ENCODE measurements around the gene ANKS3.
A peak's percentile ranks its signal among the peaks of the same experiment; 100 is the strongest.

Gene ANKS3

DNA sequence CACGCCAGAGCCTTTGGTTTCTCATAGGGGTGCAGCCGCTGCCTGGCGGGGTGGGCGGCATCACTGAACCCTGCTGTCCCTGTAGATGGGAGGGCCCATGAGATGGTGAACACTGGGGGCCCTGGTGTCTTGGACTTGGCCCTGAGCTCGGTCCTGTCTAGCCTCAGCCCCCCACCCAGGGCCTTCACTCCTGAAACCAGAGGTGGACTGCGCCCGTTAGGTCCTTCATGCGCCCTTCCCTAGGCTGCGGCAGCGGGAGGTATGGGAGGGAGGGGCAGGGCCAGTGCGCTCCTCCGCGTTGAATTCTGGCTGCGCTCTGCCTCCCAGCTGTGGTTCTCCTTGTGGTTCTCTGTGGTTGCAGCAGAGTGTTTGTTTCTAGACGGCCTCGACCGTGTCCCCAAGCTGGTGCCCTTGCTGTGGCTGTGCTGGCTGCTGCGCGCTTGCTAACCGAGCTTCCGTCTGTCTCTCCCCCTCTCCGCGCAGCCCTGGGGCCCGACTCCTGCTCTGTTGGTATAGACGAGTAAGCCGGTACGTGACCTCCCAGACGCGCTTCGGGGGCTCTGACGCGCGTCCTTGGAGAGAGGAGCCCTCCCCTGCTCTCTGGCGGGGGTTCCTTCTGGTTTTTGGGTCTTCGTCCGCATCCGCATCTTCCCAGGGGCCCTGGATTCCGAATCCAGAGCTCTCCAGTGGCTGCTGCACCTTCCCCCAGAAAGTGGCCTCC lies 48.1 kb downstream of the ANKS3 start:
- DNase-seq (ENCODE audit: low read depth in 2 of 2) = no peak

GRCh38 chr16:4685292-4685691 lies 48.8 kb downstream of the ANKS3 start:
- no peak for DNase-seq (ENCODE audit: low read depth in 2 of 2)

DNA sequence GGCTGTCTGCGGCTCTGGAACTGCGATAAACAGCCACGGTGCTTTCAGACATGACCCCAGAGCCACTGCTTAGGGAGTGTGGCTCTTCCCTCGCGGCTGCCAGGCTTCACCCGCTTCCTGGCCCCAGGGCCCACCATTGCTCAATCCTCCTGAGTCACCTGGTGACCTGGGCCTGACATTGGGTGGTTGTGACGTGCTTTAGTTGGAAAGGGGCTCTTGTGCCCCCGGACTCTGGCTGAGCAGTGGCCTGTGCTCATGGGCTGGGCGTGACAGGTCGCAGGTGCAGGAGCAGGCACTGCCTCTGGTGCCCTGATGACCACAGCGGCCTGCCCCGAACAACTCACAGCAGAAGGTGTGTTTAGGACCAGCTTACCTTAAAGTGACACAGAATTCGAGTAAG lies 49.3 kb downstream of the ANKS3 start:
- no peak for DNase-seq (ENCODE audit: low read depth in 2 of 2)

GRCh38 chr16:4684058-4684715 lies 49.9 kb downstream of the ANKS3 start:
- no peak for DNase-seq (ENCODE audit: low read depth in 2 of 2)

GRCh38 chr16:4683255-4684057 lies 50.6 kb downstream of the ANKS3 start:
- DNase-seq (ENCODE audit: low read depth in 2 of 2) = no peak

DNA sequence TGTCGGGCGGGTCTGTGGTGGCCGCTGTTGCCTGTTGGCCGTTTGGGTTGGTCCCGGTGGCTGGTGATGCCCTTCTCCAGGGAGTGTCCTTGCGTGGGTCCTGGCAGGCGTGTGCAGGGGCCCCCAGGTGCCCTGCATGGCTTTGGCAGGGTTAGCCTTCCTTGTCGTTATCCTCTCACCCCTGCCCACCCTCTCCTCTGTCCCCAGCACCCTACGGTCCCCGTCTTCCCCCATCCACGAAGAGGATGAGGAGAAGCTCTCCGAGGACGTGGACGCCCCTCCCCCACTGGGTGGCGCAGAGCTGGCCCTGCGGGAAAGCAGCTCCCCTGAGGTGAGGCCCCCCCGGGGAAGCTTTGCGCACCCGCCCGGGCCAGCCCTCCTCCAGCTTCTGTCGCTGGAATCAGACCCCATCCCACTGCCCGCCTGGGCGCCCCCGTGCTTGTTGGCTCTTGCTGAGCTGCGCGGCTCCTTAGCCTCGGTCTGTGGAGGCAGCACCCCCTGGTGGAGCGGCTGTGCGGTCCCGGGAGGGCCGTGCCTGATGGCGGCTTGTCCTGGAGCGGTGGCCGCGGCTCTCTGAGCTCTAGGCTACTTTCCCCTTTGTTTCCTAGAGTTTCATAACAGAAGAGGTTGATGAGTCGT lies 51.3 kb downstream of the ANKS3 start:
- DNase-seq (ENCODE audit: low read depth in 2 of 2) = peak; percentile 43 to 45

- no peak for DNase-seq (ENCODE audit: low read depth in 2 of 2)
These were observed 51.9 kb downstream of the ANKS3 start for GRCh38 chr16:4682084-4682591.

GRCh38 chr16:4681471-4682083 lies 52.5 kb downstream of the ANKS3 start:
- DNase-seq (ENCODE audit: low read depth in 2 of 2) = no peak

GRCh38 chr16:4680673-4681470 lies 53.2 kb downstream of the ANKS3 start:
- DNase-seq (ENCODE audit: low read depth in 2 of 2) = no peak

GRCh38 chr16:4679850-4680636 lies 54.0 kb downstream of the ANKS3 start:
- no peak for DNase-seq (ENCODE audit: low read depth in 2 of 2)

DNA sequence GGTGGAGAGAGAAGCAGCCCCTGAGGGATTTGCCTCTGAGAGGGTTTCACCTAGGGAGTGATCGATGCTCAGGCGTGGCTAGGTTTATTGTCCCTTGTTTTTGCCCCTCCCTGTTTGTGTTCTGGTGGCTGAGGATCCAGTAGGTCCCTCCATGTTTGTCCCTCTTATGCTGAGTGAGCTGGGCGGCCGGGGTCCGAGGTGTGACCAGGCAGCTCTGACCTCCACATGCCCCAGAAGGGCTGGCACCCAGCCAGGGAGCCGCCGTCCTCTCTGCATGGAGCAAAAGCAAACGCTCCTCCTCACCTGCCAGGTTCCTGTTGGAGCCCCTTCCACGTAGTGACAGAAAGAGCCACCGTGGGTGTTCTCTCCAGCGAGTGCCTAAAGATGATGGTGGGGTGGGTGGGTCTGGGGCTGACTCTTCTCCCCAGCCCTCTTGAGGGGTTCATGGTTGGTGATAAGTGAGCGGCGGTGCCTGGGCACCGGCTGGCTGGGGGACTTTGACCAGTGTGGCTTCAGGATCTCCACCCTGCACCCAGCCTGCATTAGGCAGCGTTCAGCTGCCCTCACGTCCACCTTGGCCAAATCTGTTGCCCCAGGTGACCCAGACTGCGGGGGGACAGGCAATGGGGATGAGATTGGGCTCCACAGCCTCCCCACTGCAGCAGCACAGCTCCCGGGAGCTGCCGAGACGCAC lies 54.8 kb downstream of the ANKS3 start:
- no peak for DNase-seq (ENCODE audit: low read depth in 2 of 2)

GRCh38 chr16:4678596-4678995 lies 55.5 kb downstream of the ANKS3 start:
- no peak for DNase-seq (ENCODE audit: low read depth in 2 of 2)

DNA sequence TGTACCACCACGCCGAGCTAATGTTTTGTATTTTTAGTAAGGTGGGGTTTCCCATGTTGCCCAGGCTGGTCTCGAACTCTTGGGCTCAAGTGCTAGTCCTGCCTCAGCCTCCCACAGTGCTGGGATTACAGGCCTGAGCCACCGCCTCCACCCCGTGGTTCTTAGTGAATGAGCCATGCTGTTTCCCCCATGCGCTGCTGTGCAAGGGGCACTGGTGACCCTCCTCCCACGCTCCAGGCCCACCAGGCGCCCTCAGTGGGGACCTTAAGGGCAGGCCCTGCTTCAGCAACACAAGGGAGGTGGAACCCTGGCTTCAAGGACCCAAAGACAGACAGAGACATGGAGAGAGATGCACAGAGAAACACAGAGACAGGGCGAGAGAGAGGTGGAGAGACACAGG lies 56.1 kb downstream of the ANKS3 start:
- DNase-seq (ENCODE audit: low read depth in 2 of 2) = no peak

DNA sequence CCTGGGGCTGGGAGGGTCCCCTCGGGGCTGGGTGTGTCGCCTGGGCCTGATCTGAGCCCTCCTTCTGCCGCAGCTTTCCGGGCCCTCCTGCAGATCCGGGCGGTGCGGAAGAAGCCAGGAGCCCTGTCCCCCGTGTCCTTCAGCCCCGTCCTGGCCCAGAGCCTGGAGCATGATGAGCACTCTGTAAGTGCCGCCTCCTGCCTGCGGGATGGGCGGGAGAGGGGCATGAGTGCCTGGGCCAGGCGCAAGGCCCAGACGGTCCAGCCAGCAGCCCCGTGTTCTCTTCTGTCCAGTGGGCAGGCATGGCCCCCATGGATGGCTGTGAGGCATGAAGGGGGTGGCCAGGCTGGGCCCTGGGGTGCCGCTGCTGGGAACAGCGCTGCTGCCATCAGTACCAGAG lies 56.7 kb downstream of the ANKS3 start:
- DNase-seq (ENCODE audit: low read depth in 2 of 2) = no peak

DNA sequence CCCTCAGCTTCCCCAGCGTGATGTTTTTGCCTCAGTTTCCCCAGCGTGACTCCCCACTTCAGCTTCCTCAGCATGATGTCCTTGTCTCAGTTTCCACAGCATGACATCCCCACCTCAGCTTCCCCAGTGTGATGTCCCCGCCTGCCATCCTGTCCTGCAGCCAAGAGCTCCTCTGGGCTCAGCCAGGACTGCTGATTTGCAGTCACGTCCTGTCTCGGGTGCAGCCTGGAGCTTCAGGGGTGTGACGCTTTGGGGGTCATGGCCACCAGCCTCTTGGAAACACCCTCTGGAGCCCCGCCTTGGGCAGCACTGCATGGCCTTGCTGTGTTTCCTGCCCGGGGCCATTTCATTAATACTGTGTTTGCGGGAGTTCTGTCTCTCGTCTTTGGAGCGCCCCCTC lies 57.2 kb downstream of the ANKS3 start:
- DNase-seq (ENCODE audit: low read depth in 2 of 2) = no peak

DNA sequence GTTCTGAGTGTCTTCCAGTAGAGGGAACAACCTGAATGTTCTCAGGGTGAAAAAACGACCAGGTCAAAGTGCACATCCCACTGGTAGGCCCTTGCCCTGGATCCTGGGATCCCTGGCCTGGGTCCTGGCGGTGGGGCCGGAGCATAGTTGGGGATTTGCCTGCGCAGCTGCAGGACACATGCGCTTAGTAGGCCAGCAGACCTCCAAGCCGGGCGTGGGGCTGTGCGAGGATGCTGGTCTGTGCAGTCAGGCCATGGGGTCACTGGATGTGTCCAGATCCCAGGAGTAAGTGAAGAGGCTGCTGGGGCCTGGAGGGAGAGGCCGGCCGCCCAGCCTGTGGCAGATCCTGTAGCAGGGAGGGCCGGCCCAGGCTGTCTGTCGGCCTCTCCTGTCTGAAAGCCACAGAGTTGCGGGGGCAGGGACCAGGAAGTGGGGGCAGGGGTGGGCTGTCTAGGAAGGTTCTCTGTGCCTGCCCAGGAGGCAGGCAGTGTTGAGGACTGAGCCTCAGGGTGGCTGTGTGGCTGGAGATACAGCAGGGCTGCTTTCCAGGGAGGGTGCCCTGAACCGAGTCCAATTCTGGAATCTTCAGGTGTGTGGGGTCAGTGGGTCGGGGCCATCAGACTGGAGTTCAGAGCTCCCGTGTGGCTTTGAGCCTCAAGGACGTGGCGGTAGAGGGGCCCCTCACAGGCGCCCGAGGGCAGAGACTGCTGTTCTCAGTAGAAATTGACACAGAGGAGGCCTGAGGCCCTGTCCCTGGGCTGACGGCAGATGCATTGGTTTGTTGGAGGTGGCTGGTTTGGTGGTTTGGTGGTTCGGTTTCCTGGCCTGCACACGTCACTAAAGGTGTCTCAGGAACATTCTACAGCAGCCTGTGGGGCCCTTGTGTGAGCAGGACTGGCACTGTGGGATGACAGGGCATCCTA lies 57.9 kb downstream of the ANKS3 start:
- DNase-seq (ENCODE audit: low read depth in 2 of 2) = peak; percentile 57 to 67

DNA sequence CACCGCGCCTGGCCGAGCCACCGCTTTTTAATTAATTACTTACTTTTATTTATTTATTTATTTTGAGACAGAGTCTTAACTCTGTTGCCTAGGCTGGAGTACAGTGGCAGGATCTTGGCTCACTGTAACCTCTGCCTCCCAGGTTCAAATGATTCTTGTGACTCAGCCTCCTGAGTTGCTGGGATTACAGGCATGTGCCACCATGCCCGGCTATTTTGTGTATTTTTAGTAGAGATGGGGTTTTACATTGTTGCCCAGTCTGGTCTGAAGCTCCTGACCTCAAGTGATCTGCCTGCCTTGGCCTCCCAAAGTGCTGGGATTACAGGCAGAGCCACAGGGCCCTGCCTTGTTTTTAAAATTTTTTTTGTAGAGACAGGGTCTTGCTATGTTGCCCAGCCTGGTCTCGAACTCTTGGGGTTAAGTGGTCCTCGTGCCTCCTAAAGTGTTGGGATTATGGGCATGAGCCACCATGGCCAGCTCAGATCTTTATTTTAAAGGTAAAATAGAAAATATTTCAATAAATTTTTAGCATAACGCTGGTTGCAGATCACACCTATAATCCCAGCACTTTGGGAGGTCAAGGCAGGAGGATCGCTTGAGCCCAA lies 59.0 kb downstream of the ANKS3 start:
- no peak for DNase-seq (ENCODE audit: low read depth in 2 of 2)

Measured in stimulated activated CD8-positive, alpha-beta memory T cell treated with anti-CD3 and anti-CD28 coated beads, Interleukin-2, amount 100 ng/mL, for 48 hours (primary cell).